HG03135 (cell line): ENCODE results near the gene MET.

Source experiments
- ATAC-seq: cut with Tn5 transposase; IDR thresholded peaks from one replicate; pipeline ENCODE4 v1.9.1; 2021; ENCODE audit warnings: mild to moderate bottlenecking, moderate library complexity; ENCODE audit not compliant: unreplicated experiment

MET gene

DNA sequence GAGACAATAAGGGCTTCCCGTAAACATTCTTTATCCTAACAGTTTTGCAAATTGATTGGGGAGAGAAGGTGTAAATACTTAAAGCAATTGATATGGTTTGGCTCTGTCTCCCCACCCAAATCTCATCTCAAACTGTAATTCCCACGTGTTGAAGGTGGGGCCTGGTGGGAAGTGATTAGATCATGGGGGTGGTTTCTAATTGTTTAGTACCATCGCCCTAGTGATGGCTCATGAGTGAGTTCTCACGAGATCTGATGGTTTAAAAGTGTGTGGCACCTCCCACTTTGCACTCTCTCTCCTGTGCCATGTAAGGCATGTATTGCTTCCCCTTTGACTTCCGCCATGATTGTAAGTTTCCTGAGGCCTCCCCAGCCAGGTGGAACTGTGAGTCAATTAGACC is 168.3 kb downstream of the MET start:
- ATAC-seq, result no peak

DNA sequence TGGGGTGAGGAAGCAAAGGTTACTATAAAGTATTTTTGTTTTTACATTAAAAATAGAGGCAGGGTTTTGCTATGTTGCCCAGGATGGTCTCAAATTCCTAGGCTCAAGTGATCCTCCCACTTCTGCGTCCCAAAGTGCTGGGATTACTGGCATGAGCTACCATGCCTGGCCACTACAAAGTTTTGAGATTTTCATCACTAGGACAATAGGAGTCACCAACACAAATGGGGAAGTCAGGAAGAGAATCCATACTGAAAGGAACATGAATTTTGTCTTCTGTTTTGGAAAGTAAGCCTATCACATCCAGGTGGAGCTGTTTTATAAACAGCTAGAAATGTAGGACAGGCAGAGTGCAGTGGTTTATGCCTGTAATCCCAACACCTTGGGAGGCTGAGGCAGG is 170.4 kb downstream of the MET start:
- no peak for ATAC-seq

DNA sequence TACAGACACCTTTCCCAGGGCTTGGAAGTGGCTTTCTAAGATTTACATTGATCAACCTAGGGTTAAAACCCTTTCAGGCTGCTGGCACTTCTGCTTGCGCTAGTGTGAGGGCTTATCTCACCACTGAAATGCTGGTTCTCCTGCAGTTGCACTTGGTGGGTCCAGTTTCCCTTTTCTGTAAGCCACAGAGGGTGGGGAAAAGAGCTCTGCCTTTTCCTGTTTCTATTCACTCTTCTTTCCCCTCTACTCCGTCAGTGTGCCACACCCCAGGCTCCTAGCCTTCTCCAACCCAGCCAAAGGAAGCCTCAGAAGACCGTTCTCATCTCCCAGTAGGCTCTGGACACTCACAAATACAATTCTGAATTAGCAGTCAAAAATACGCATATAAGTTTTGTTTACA is 171.4 kb downstream of the MET start:
- ATAC-seq, result no peak
